Heart right ventricle (tissue), 16 donors: ENCODE data around the gene HBP1. TPM values are rescaled to one million over a fixed set of nuclear protein-coding genes. Genes with fewer than 3 reads are reported as not detected.

Source experiments
- ATAC-seq, 8 donors: fragments of 200-7000 bp; cut with Tn5 transposase; one replicate each; pipeline ENCODE4 v1.9.1; 2020; ENCODE audit warnings: mild to moderate bottlenecking in 8 of 8, moderate library complexity in 8 of 8, moderate number of reproducible peaks in 1 of 8
- DNase-seq, 2 donors: peaks; one replicate each; pipeline ENCODE4 v3.0.0-alpha.2; 2020
- H3K27ac ChIP-seq, 10 donors: fragments of 200-600 bp; sonication (generic) in 2 of 10; one replicate each; pipeline versions ENCODE4 v1.5.0 to v1.8.0; 2020 to 2022; ENCODE audit warnings: mild to moderate bottlenecking in 3 of 10
- H3K27me3 ChIP-seq, 7 donors: fragments of 200-600 bp; one replicate each; pipeline ENCODE4 v1.8.0; 2021 to 2022; ENCODE audit warnings: mild to moderate bottlenecking in 2 of 7
- H3K36me3 ChIP-seq, 9 donors: fragments of 200-600 bp; sonication (generic) in 1 of 9; one replicate each; pipeline versions ENCODE4 v1.5.0 to v1.8.0; 2020 to 2022; ENCODE audit warnings: mild to moderate bottlenecking in 2 of 9
- H3K4me1 ChIP-seq, 9 donors: fragments of 200-600 bp; sonication (generic) in 1 of 9; one replicate each; pipeline versions ENCODE4 v1.5.0 to v1.8.0; 2020 to 2022; ENCODE audit warnings: mild to moderate bottlenecking in 4 of 9
- H3K4me3 ChIP-seq, 10 donors: fragments of 200-600 bp; sonication (generic) in 2 of 10; one replicate each; pipeline versions ENCODE4 v1.5.0 to v1.8.0; 2020 to 2022; ENCODE audit warnings: mild to moderate bottlenecking in 7 of 10, moderate library complexity in 2 of 10
- H3K9me3 ChIP-seq, 11 donors: fragments of 200-600 bp in 10 of 11; sonication (generic) in 2 of 11; one replicate each; pipeline versions ENCODE4 v1.5.0 to v1.8.0; 2013 to 2022; ENCODE audit warnings: mild to moderate bottlenecking in 2 of 11, control low read depth in 1 of 11, moderate library complexity in 1 of 11
- WGBS, 2 donors: extraction: QIAGEN DNeasy Blood & Tissue Kit; methylation state at CpG; one replicate each; pipeline ENCODE4 v1.1.7; 2013; ENCODE audit warnings: inconsistent platforms in 1 of 2; 5-methylcytosine and 5-hydroxymethylcytosine counted together
- intact Hi-C, 10 donors: fragments of 100-400 bp; cut with DNase I; formaldehyde crosslinking; loops; one replicate each; pipeline versions ENCODE4 v1.11.1 to v1.14.2; 2022
- polyA plus RNA-seq, 2 donors: library from polyadenylated mRNA; stranded (reverse); fragments of 200-250 nt; gene quantifications; one replicate each; pipeline ENCODE4 v1.2.3, GENCODE V29; 2013
- total RNA-seq, 10 donors: library from RNA; stranded (reverse); fragmentation: NEBNext Ultra II Directional in 3 of 10; extraction: Animal tissue kit (Norgen Biotek cat#: 25700) in 3 of 10; gene quantifications; one replicate each; pipeline versions ENCODE4 v1.2.1 to v1.2.4, GENCODE V29; 2021 to 2023
- TF ChIP-seq, protein P1 (sequence below), 9 donors: fragments of 200-600 bp; sonication (generic) in 2 of 9; IDR thresholded peaks; one replicate each; pipeline versions ENCODE4 v1.5.0 to v1.8.0; 2021 to 2022; ENCODE audit warnings: antibody characterized with exemption in 9 of 9, mild to moderate bottlenecking in 5 of 9, moderate library complexity in 1 of 9
- donor health status: Arrhythmogenic right ventricular cardiomyopathy.
- donor health status: ischemic (EF 13 %, LVEDD 7.1; RV severe dilation, severe dysfunction).
- donor health status: healthy with polysubstance abuse.
- donor health status: DM: no; HTN: yes; CAD: no.
- donor health status: DM: no; HTN: no; CAD: no.
- donor health status: ischemic (EF 25% LVEDD 6.9; RV normal size, moderate dysfunction).
- donor health status: ischemic (EF 25% LVEDD 5.7; RV mildly dilated, moderate dysfunction).
- donor health status: healthy.
- donor health status: DM: yes; HTN: yes; CAD: no.
- donor health status: Ischemic cardiomyopathy.
- donor health status: ischemic (EF 35%, LVEDD 5.7; RV mildly dilated, moderate dysfunction).
- donor health status: nonischemic (EF 11% LVEDD 7.7; RV severe dilation, severe dysfunction).
- donor health status: DM: yes; HTN: yes; CAD: no.
- donor health status: PGD.
- donor health status: ischemic (EF 29% LVEDD 5.4; RV normal size, mild dysfunction).
- donor health status: nonischemic (EF 23%, LVEDD 6.1; RV moderate dilation, normal function).

Gene HBP1
- total and polyA plus RNA-seq, 12 donors, result 21.4 to 80.3 (median 60.3) TPM

DNA sequence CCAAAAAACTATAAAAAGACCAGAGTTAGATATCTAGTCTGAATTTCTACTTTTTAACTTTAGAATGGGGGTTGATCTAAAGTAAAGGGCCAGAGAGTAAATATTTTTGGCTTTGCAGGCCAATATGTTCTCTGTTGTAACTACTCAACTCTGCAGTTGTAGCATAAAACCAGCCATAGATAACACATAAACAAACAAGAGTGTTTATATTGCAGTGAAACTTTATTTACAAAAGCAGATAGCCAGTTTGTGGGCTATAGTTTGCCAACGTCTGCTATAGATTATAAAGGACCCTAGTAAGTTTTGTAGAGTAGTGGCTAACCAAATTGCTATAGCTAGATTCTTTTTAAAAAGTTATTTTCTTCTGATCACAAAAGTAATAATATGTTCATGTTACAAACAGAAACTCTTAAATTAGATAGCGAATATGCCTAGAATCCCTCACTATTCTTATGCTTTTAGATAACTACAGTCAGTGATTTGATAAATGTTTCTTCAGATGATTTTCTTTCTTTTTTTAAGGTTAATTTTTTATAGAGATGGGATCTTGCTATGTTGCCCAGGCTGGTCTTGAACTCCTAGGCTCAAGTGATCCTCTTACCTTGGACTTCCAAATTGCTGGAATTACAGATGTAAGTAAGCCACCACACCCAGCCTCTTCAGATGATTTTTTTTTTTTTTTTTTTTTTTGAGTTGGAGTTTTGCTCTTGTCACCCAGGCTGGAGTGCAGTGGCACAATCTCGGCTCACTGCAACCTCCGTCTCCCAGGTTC lies 23.6 kb upstream of the HBP1 start:
- ATAC-seq, result no peak
- TF ChIP-seq, protein P1, sequence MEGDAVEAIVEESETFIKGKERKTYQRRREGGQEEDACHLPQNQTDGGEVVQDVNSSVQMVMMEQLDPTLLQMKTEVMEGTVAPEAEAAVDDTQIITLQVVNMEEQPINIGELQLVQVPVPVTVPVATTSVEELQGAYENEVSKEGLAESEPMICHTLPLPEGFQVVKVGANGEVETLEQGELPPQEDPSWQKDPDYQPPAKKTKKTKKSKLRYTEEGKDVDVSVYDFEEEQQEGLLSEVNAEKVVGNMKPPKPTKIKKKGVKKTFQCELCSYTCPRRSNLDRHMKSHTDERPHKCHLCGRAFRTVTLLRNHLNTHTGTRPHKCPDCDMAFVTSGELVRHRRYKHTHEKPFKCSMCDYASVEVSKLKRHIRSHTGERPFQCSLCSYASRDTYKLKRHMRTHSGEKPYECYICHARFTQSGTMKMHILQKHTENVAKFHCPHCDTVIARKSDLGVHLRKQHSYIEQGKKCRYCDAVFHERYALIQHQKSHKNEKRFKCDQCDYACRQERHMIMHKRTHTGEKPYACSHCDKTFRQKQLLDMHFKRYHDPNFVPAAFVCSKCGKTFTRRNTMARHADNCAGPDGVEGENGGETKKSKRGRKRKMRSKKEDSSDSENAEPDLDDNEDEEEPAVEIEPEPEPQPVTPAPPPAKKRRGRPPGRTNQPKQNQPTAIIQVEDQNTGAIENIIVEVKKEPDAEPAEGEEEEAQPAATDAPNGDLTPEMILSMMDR (IDR thresholded peaks at IDR 0.05), result no peak
- H3K36me3 ChIP-seq, result no peaks in the 10 kb centered on the region
- no peak overlapping the region for H3K4me3 ChIP-seq
- no peaks in the 10 kb centered on the region for H3K27me3 ChIP-seq
- H3K9me3 ChIP-seq, result no peaks in the 10 kb centered on the region
- no peak for DNase-seq
- peaks cover 0 to 9% (median 0%) of the 10 kb centered on the region in 9 donors for H3K4me1 ChIP-seq
- 91 to 95% methylated on average over 4 of the region's 4 CpGs for WGBS, 2 donors
- H3K27ac ChIP-seq, result no peak overlapping the region
- intact Hi-C loops, result loop anchor here in 6 of 10 donors (5.0 to 10.0 kb wide), 6 partner anchors 100 to 480 kb away; partner anchors contain the start of genes CCDC71L (in 1 of the 6) and PRKAR2B (in 1 of the 6)

DNA sequence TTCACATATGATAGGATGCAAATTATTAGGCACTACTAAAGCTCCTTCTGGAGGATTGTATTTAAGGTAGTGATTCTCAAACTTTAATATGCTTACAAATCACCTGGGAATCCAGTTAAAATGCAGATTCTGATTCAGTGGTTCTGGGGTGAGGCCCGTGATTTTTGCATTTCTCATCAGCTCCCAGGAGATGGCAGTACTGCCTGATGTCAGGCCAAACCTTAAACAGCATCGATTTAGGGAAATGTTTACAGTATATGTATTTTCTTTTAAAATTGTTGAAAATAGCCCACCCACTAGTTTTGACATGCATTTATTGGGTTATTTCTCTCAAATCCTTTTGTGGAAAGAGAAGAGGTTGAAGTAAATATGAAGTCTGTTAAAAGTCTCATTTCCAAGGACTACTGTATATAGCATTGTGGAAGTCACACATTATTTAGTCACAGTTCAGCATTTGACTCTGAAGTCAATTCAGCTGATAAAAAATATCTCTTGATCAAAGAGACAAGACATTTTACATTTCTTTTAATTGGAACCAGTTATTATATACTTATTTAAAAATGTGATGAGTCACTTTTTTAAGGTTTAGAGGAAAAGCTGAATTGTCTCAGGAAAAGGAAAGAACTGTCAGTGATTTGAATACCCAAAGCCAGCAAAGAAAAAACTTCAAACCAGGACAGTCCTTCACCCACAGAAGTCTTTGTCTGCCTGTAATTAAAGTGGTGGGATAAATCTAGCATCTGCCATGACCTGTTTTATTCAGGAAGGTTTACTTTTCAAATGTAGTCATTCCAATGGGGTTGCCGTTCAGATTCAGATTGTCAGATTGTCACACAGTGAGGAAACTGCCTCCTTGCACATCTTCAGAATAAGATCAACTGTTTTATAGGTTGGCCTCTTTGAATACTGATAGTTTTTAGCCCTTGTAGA lies 21.1 kb upstream of the HBP1 start:
- Histone ChIP-seq H3K4me3 (no peak overlapping the region), H3K4me1 (peaks cover 0 to 9% (median 0%) of the 10 kb centered on the region in 9 donors), H3K27me3 (no peaks in the 10 kb centered on the region), H3K27ac (peak overlapping the region in 1 of 10 donors; percentile 14), H3K9me3 (no peaks in the 10 kb centered on the region), H3K36me3 (peaks cover 0 to 1% (median 0%) of the 10 kb centered on the region in 9 donors)
- intact Hi-C loops, result loop anchor here in 6 of 10 donors (2.0 to 10.0 kb wide), 8 partner anchors 103 to 483 kb away; partner anchors contain the start of genes CCDC71L (in 1 of the 6) and PRKAR2B (in 1 of the 6)
- WGBS, 2 donors, result 33 to 39% methylated on average over 3 of the region's 3 CpGs
- DNase-seq (no peak), ATAC-seq (peak in 6 of 8 donors; percentile 38 to 79 (median 66))
- TF ChIP-seq, protein P1 (IDR thresholded peaks at IDR 0.05), result peak; percentile 32 to 77 (median 60)

DNA sequence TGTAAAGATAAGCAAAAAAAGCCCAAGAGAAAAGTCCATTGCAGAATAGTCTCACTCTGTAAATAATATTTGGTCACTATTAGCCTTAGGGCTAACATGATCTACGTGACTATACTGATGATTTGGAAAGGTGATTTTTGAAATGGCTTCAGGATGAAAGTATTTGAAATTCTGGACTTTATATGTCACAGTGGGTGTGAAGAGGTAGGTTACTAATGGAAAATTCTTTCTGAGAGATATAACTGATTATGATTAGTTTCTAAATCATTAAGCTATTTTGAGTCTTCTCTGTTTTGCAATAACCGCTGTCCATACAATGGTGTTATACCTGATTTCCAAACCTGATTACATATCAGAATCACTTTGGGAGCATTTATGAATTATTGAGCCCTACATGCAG lies 20.1 kb upstream of the HBP1 start:
- Histone ChIP-seq H3K4me3 (no peak overlapping the region), H3K27ac (no peak overlapping the region), H3K9me3 (no peaks in the 10 kb centered on the region), H3K4me1 (peaks cover 0 to 9% (median 0%) of the 10 kb centered on the region in 9 donors), H3K27me3 (no peaks in the 10 kb centered on the region), H3K36me3 (peaks cover 0 to 5% (median 0%) of the 10 kb centered on the region in 9 donors)
- ATAC-seq, result no peak
- intact Hi-C loops, result loop anchor here in 6 of 10 donors (1.0 to 10.0 kb wide), 9 partner anchors 104 to 484 kb away; partner anchors contain the start of genes CCDC71L (in 1 of the 6) and PRKAR2B (in 1 of the 6)
- 95 to 99% methylated on average over 2 of the region's 2 CpGs for WGBS, 2 donors
- DNase-seq, result no peak
- TF ChIP-seq, protein P1 (IDR thresholded peaks at IDR 0.05), result no peak

DNA sequence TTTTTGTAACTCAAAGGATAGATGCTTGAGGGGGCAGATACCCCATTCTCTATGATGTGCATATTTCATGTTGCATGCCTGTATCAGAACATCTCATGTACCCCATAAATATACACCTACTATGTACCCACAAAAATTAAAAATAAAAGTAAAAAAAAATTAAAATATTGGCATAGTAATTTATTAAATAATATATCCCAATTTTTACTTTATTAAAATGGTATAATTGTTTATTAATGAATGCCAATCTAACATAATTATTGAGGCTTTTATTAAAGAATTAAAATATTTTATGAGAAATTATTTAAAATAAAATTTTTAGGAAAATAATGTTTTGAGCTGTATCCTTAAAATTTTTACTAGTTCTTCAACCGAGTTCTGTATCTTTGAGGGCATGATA lies 18.9 kb upstream of the HBP1 start:
- Histone ChIP-seq H3K36me3 (peaks cover 0 to 5% (median 0%) of the 10 kb centered on the region in 9 donors), H3K27me3 (no peaks in the 10 kb centered on the region), H3K9me3 (no peaks in the 10 kb centered on the region), H3K27ac (no peak overlapping the region), H3K4me3 (no peak overlapping the region), H3K4me1 (peaks cover 0 to 9% (median 0%) of the 10 kb centered on the region in 9 donors)
- no peak for ATAC-seq
- DNase-seq, result no peak
- intact Hi-C loops, result loop anchor here (1.0 to 10.0 kb wide), 11 partner anchors 105 to 485 kb away; partner anchors contain the start of genes CCDC71L (in 1 of the 10) and PRKAR2B (in 1 of the 10)
- TF ChIP-seq, protein P1 (IDR thresholded peaks at IDR 0.05), result no peak
- WGBS, 2 donors, result 97 to 100% methylated on average over 1 of the region's 1 CpG
